KG1 (cell line): ENCODE data around the gene SHISA7.

Source experiments
- DNase-seq: peaks from one replicate; lab custom pipeline; 2025; lab: John Stamatoyannopoulos, UW

Gene SHISA7

DNA sequence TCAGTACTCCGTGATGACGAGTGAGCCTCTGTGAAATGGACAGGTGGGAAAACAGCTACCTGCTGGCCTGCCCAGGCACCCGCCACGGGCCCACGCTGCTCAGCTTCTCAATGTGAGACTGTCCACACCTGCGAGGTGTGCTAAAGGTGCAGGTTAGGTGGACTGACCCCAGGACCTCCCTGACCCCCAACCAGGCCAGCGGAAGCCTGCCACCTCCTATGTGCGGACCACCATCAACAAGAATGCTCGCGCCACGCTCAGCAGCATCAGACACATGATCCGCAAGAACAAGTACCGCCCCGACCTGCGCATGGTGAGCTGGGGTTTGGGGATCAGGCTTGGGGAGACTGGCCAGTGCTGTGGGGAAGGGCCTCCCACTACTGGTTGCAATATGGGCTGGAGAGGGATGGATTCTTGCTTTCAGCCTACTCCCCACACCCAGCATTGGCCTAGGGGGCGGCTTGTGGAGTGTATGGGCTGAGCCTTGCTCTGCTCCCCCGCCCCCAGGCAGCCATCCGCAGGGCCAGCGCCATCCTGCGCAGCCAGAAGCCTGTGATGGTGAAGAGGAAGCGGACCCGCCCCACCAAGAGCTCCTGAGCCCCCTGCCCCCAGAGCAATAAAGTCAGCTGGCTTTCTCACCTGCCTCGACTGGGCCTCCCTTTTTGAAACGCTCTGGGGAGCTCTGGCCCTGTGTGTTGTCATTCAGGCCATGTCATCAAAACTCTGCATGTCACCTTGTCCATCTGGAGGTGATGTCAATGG, 55.2 kb downstream of the SHISA7 start:
- no peak for DNase-seq

DNA sequence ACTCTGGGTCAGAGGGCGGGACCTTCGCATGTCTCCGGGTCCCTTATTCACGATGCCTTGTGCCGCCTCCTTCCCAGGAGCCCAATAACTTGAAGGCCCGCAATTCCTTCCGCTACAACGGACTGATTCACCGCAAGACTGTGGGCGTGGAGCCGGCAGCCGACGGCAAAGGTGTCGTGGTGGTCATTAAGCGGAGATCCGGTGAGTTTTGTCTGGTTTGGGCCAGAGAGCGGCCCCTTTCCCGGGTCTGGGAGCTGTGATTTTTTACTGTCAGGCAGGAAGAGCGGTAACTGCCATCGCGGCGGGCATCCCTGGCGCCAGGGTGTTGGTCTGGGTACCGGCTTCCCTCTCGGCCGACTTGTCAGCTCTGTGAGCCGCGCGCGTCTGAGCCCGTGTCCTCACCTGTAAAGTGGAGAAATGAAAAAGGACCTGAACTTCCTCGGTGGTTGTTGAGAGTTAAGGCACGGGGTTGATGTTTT, 56.6 kb downstream of the SHISA7 start:
- DNase-seq, result no peak

DNA sequence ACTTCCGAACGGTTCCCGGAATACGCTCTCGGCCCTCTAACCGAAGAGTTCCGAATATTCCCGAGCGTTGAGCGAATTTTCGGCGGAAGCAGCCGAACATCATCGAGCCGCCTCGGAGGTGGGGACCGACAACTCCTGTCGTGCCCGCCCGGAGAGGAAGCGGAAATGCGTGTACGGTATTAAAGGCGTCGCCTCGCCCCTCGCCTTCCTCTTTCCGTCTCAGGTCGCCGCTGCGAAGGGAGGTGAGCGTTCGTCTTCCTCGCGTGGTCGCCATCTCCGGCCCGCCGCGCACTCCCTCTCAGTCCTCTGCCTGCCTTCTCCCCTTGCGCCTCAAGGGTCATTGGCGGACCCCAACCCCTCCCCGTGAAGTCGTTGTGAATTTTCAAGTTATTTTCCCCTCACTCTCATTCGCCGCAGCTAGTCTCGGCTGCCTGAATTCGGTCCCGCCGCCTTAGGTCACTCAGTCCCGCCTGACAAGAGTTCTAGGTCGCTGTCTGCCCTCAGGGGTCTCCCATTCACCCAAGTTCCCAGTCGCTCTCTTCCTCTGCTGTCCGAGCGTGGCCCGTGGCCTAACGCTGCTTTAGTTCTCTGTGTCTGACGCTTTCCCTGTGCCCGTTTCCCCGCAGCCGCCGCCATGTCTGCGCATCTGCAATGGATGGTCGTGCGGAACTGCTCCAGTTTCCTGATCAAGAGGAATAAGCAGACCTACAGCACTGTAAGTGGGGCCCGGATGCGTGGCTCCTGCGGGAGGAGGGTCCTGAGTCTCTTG, 57.2 kb downstream of the SHISA7 start, which contains the start of gene RPL28:
Gene RPL28, plus strand, starts transcription at position 209 of the 769 bp plus-strand sequence. Its CDS starts 426 bp downstream, at position 635.
- peak; percentile 100 for DNase-seq

DNA sequence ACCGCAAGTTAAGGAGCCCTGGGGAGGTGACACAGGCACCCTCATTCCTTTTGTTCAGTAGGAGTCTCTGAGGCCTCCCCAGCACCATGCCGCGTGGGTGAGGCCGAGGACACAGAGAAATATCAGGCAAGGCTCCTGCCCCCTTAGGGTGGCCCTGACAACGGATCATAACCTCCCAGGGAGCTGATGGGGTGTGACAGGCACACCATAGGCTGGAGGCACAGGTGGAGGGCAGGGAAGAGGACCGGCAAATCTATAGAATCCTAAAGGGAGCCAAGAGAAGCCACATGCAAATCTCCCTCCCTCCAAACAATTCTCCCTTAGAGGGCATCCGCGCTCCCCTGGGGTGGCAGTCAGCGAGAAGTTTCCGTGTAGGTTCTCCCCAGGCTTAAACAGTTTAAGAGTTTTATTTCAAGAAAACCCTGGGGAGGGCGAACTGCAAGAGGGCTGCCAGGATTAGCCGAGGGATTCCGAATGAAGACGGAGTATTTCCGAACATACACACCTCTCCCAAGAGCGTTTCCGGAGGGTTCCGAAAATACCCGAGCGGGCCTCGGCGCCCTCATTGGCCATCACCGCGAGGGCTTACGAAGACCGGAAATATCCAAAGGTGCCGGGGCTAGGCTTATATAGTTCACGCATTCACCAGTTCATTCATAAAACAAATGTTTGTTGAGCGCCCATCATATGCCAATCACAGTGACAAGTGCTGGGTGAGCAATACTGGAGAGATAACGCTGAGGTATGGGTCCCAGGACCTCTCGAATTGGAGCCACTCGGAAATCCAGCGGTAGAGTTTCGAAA, 58.0 kb downstream of the SHISA7 start:
- peak; percentile 100 for DNase-seq

DNA sequence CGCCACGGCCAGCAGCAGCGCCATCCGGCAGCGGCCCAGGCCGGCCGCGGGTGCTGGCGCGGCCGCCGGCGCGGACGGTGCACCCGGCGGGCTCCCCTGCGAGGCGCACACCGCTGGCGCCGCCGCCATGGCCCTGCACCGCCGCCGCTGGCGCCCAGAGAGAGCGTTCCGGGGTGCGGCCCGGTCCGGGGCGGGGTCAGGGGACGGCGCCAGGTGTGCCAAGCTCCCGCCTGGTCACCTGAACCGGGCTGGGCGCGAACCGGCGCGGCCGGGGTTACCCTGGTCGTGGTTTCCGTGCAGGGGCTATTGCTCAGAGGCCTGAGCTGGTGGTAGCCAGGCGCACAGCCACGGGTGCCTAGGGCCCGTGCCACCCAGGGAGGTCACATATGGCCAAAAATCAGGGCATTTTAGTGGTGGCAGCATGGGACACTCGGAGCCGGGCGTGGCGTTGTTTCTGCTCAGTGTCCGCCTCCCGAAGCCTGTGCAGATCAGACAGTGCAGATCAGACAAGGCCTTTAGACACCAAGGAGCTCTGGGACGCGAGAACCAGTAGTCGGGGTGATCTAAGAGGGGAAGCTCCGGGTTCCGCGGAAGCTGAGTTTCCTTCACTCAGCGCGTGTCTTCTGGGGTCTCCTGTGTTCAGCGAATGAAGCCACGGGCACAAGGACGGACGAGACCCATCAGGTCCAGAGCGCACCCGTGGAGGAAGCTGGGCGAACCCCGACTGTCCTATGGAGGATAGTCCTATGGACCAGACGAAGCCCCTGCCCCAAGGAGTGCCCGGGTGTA, 58.8 kb downstream of the SHISA7 start, which contains the start of gene TMEM238:
Gene TMEM238, minus strand, starts transcription at position 162 of the 789 bp plus-strand sequence. Its CDS starts 33 bp downstream, at position 129.
- DNase-seq, result peak; percentile 40

DNA sequence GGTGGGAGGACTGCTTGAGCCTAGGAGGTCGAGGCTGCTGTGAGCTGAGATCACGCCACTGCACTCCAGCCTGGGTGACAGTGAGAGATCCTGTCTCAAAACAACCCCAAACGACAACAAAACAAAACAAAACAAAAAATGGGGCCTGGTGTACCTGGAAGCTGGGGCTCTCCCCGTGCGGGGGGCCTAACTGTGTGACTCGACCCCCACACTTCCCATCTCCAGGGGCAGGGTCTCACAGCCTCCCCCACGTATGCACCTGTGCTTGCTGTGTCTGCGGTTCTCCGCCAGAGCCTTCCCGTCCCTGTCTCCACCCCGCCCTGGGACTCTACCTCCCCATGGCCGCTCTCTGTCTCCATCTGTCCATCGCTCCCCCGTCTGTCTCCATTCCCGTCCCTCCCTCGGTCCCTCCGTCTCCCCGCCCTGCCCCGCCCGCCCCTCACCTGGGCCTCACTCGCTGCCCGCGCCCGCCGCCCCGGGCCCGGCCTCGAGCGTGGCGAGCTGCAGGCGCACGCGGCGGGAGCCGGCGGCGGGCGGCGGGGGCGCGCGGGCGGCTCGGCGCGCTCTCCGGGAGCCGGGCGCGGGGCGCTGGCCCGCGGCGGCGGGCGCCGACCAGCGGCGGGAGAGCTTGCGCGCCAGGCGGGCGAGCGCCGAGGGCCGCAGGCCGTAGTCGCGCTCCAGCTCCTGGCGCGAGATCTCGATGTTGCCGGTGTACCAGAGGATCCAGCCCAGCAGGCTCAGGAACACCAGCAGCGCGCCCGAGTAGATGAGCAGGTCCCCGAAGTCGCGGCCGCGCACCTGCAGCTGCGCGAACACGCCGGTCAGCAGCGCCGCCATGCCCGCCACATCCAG, 59.6 kb downstream of the SHISA7 start:
- peak; percentile 26 for DNase-seq

DNA sequence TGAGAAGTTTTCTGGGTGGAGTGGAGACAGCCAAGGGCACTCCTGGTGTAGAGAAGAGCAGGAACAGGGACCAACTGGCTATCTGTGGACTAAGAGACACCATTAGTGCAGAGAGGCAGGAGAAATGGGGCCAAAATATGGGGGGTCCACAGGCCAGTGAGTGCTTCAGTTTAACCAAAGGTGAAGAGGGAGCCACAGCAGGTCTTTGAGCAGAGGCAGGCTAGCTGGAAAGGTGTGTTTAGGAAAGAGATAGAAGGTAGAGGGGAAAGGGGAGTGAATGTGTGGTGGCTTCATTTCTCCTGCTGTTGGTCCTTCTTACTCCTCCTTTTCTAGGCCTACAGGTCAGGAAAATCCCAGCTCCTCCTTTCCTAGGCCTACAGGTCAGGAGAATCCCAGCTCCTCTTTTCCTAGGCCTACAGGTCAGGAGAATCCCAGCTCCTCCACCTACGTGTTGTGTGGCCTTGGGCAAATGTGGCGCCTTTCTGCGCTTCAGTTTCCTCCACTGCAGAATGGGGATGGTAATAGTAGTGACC, 60.5 kb downstream of the SHISA7 start:
- DNase-seq, result no peak

DNA sequence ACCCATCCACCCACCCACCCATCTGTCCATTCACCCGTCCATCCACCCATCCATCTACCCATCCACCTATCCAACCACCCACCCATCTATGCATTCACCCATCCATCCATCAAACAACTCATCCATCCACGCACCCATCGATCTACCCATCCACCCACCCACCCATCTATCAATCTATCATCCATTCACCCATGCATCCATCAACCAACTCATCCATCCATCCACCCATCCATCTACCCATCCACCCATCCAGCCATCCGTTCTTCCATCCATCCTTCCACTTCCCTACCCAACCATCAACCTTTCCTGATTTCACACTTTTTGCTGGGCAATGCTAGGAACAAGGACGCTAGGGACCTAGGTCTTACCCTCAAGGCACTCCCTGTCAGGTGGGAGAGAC, 61.1 kb downstream of the SHISA7 start:
- DNase-seq, result no peak

DNA sequence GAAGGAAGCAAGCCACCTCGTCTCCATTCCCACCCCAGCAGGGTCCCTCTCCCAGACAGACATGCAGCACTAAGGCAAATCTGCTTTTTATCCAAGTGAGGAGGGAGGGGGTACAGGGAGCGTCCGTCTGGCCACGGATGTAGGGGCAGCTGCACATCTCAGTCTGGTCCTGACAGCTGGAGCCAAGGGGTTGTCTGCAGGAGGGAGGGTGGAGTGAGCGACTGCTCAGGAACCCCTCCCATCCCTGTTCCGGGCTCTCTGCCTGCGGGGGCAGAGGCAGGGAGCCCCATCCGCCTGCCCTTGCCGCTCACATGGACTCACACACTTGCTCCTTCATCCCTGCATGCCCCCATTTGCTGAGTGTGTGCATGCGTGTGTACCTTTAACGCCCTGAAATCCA, 63.9 kb downstream of the SHISA7 start:
- DNase-seq, result no peak
